ENCODE results near the gene MSH2. TPM values are rescaled to one million over a fixed set of nuclear protein-coding genes. Genes with fewer than 3 reads are reported as not detected.
A peak's percentile ranks its signal among the peaks of the same experiment; 100 is the strongest.

The MSH2 gene
- total and polyA plus RNA-seq, 2 of the 13 experiments (the other 11 are each of a cell fraction or from before 2014, with no cell fraction given) = 19.9 to 76.3 TPM

DNA sequence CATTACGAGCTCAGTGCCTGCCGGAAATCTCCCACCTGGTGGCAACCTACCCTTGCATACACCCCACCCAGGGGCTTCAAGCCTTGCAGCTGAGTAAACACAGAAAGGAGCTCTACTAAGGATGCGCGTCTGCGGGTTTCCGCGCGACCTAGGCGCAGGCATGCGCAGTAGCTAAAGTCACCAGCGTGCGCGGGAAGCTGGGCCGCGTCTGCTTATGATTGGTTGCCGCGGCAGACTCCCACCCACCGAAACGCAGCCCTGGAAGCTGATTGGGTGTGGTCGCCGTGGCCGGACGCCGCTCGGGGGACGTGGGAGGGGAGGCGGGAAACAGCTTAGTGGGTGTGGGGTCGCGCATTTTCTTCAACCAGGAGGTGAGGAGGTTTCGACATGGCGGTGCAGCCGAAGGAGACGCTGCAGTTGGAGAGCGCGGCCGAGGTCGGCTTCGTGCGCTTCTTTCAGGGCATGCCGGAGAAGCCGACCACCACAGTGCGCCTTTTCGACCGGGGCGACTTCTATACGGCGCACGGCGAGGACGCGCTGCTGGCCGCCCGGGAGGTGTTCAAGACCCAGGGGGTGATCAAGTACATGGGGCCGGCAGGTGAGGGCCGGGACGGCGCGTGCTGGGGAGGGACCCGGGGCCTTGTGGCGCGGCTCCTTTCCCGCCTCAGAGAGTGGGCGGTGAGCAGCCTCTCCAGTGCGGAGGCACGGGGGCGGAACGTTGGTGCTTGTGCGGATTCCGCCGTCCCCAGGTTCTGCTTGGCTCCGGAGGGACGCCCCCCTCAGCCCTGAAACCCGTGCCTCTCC is at the start of gene MSH2 (continued):
- TF ChIP-seq, protein P1, sequence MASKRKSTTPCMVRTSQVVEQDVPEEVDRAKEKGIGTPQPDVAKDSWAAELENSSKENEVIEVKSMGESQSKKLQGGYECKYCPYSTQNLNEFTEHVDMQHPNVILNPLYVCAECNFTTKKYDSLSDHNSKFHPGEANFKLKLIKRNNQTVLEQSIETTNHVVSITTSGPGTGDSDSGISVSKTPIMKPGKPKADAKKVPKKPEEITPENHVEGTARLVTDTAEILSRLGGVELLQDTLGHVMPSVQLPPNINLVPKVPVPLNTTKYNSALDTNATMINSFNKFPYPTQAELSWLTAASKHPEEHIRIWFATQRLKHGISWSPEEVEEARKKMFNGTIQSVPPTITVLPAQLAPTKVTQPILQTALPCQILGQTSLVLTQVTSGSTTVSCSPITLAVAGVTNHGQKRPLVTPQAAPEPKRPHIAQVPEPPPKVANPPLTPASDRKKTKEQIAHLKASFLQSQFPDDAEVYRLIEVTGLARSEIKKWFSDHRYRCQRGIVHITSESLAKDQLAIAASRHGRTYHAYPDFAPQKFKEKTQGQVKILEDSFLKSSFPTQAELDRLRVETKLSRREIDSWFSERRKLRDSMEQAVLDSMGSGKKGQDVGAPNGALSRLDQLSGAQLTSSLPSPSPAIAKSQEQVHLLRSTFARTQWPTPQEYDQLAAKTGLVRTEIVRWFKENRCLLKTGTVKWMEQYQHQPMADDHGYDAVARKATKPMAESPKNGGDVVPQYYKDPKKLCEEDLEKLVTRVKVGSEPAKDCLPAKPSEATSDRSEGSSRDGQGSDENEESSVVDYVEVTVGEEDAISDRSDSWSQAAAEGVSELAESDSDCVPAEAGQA (IDR thresholded peaks at IDR 0.05; ENCODE audit: low read depth) = 0 out of 2 replicates have a peak, but pooled peaks have one; percentile 72
- TF ChIP-seq, protein P1 (CRISPR knock-in tag; IDR thresholded peaks at IDR 0.05; ENCODE audit: borderline replicate concordance) = peak; percentile 96; the same call in 1 of the 2 replicates
- TF ChIP-seq RARA (CRISPR knock-in tag; IDR thresholded peaks at IDR 0.05) (peak; percentile 6; the same call in 1 of the 2 replicates), MXD4 (CRISPR knock-in tag; IDR thresholded peaks at IDR 0.05) (peak; percentile 97), NFIB (CRISPR knock-in tag; IDR thresholded peaks at IDR 0.05; ENCODE audit: borderline replicate concordance) (no peak), PPARG (CRISPR knock-in tag; conservative IDR thresholded peaks at IDR 0.05) (peak; percentile 81), PRDM10 (CRISPR knock-in tag; IDR thresholded peaks at IDR 0.05; ENCODE audit: low read depth) (no peak), CBFB (CRISPR knock-in tag; IDR thresholded peaks at IDR 0.05) (peak; percentile 78), JUNB (CRISPR knock-in tag; IDR thresholded peaks at IDR 0.05; ENCODE audit: borderline replicate concordance) (peak; percentile 1; the same call in 1 of the 2 replicates), FOXP1 (IDR thresholded peaks at IDR 0.05) (no peak), FOXP1 (CRISPR knock-in tag; IDR thresholded peaks at IDR 0.05) (peak; percentile 9), SP2 (CRISPR knock-in tag; IDR thresholded peaks at IDR 0.05) (peak; percentile 96), MAFF (IDR thresholded peaks at IDR 0.05; ENCODE audit: low read depth, low read length) (no peak), ZNF839 (CRISPR knock-in tag; IDR thresholded peaks at IDR 0.05; ENCODE audit: borderline replicate concordance) (peak; percentile 58; the same call in 1 of the 2 replicates)
- TF ChIP-seq, protein P2, sequence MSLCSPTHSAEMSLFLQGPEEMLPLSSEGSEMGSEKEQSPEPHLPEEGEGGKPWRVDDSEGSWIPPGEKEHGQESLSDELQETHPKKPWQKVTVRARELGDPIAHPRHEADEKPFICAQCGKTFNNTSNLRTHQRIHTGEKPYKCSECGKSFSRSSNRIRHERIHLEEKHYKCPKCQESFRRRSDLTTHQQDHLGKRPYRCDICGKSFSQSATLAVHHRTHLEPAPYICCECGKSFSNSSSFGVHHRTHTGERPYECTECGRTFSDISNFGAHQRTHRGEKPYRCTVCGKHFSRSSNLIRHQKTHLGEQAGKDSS (CRISPR knock-in tag; IDR thresholded peaks at IDR 0.05; ENCODE audit: borderline replicate concordance, low read depth) = peak; percentile 47; the same call in 1 of the 2 replicates
- TF ChIP-seq, protein P3, sequence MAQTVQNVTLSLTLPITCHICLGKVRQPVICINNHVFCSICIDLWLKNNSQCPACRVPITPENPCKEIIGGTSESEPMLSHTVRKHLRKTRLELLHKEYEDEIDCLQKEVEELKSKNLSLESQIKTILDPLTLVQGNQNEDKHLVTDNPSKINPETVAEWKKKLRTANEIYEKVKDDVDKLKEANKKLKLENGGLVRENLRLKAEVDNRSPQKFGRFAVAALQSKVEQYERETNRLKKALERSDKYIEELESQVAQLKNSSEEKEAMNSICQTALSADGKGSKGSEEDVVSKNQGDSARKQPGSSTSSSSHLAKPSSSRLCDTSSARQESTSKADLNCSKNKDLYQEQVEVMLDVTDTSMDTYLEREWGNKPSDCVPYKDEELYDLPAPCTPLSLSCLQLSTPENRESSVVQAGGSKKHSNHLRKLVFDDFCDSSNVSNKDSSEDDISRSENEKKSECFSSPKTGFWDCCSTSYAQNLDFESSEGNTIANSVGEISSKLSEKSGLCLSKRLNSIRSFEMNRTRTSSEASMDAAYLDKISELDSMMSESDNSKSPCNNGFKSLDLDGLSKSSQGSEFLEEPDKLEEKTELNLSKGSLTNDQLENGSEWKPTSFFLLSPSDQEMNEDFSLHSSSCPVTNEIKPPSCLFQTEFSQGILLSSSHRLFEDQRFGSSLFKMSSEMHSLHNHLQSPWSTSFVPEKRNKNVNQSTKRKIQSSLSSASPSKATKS (CRISPR knock-in tag; IDR thresholded peaks at IDR 0.05) = no peak
